ENCODE results near the gene TNFRSF9.

TNFRSF9 gene

DNA sequence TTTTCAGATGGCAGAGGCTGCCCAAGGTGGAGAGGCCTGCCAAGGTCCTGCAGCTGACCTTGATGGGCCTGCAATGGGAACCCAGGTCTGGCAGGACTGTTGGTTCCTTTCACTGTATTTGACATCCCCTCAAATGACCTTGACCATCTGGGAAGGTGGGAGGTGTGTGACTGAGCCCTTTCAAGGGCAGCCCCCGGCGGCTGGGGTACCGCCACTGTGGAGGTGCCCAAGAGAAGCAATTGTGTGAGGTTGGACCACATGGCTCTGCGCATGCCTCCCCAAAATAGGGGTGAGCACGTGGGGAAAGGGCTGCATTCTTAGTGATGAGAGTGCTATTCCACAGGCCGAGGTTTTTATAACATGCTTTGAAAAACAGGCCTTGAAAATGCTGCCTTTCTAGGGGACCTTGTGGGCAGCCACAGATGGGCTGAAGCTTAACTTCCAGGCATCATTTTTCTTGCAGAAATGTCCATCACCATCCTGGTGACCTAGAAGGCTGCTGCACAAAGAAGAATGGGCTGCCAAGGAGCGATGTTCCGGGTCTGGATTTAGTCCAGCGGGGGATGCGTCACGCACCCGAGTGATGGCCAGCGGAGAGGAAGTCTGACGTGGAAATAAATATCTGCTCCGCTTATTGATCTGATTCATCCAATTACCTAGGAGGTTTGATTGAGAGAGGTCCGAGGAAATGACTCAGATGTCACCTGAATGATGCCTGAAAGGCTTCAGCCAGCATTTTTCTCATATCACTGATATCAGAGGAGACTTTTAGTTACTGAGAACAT lies 71.3 kb downstream of the TNFRSF9 start:
- FAIRE-seq = no peak

DNA sequence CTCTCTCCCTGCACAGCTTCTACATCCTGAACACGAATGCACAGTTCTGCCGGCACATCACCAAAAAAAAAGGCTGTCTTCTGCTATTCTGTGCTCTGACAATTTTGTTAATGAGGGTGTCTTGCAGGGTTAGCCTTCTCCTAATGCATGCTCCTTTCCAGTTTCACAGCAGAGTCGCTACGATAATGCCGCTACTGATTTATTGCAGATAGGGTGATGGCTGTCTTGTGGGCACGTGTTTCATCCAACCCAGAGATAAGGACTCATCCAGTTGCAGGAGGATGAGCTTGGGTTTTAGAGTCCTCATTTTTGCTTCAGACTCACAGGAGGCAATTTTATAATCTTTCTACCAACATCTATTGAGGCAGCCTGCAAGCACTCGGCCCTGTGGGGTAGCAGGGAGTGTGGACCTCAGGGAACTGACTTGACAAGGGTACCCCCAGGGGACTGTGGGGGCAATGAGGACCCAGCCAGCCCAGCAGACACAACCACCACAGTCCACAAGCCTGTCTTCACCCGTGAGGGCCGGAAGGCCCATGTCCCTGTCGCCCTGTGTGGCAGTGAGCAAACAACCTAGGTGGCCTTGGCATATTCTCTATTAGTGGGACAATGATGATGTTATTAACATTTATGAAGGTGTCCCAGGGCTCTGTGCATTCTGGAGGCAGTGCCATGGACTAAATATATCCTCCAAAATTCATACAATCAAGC lies 72.4 kb downstream of the TNFRSF9 start:
- no peak for FAIRE-seq

DNA sequence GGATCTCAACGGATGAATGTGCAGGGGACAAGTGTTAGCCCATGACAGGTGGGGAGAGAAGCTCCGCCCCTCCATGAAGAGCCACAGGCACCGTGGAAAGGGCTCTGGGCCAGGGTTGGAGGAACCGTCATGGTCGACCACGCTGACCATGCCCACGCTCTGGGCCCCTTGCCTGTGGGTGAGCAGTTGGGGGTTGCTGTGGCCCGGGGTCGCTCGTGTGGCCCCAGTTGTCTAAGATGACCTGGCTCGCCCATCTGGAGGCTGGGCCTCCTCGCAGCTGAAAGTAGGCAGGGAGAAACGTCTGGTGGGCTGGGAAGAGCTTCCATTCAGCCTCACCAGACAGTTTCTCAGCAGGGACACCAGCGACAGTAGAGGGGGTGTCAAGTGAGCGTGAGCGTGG lies 74.7 kb downstream of the TNFRSF9 start:
- FAIRE-seq = no peak

All from A204.1 (cell line).